Nephron (organoid): ENCODE results near the gene SLC1A2.

Experiments used
- H3K27ac Mint-ChIP-seq, 3 experiments: 2 replicates each; pipeline ENCODE4 v1.8.0; 2020; ENCODE audit warnings: mixed read lengths in 3 of 3, mild to moderate bottlenecking in 2 of 3, moderate library complexity in 1 of 3
- H3K27me3 Mint-ChIP-seq: 2 replicates; pipeline ENCODE4 v1.8.0; 2021; ENCODE audit warnings: low read depth, mild to moderate bottlenecking, moderate library complexity, mixed read lengths
- H3K36me3 Mint-ChIP-seq: 2 replicates; pipeline ENCODE4 v1.8.0; 2020; ENCODE audit warnings: low read depth, mixed read lengths
- H3K4me1 Mint-ChIP-seq: 2 replicates; pipeline ENCODE4 v1.8.0; 2020; ENCODE audit warnings: mixed read lengths
- H3K4me3 Mint-ChIP-seq, 3 experiments: 2 replicates each; pipeline ENCODE4 v1.8.0; 2020; ENCODE audit warnings: mild to moderate bottlenecking in 3 of 3, mixed read lengths in 3 of 3, moderate library complexity in 2 of 3
- H3K9me3 Mint-ChIP-seq: 2 replicates; pipeline ENCODE4 v1.8.0; 2020; ENCODE audit warnings: mixed read lengths
- TF ChIP-seq, protein P1 (sequence below), 3 experiments: fragments of 200-600 bp; sonication (generic); IDR thresholded peaks; one replicate each; pipeline ENCODE4 v1.5.0; 2021; ENCODE audit warnings: antibody characterized with exemption in 3 of 3; ENCODE audit not compliant: unreplicated experiment in 3 of 3

The SLC1A2 gene

DNA sequence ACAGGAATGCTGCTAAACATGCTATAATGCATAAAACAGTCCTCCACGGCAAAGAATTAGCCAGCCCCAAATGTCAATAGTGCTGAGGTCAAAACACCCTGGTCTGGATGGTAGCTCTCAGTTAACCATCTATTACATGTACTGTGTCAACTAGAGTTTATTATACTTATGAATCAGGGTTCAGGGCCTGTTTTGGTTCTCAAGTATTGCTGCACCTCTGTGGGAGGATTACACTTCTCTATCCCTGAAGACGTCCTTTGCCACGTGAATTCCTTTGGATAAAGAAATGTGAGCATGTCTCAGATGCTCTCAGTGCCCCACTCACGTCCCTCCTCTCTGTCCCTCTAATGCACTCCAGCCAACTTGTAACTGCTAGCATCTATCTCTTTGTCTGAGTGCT lies 53.4 kb downstream of the SLC1A2 start:
- H3K36me3 Mint-ChIP-seq, result no peaks in the 10 kb centered on the region
- H3K27me3 Mint-ChIP-seq, result peaks cover 7% of the 10 kb centered on the region
- H3K9me3 Mint-ChIP-seq, result no peaks in the 10 kb centered on the region
- H3K4me1 Mint-ChIP-seq, result peaks cover 7% of the 10 kb centered on the region
- no peak overlapping the region for H3K4me3 Mint-ChIP-seq
- H3K27ac Mint-ChIP-seq, result no peak overlapping the region
- TF ChIP-seq, protein P1, sequence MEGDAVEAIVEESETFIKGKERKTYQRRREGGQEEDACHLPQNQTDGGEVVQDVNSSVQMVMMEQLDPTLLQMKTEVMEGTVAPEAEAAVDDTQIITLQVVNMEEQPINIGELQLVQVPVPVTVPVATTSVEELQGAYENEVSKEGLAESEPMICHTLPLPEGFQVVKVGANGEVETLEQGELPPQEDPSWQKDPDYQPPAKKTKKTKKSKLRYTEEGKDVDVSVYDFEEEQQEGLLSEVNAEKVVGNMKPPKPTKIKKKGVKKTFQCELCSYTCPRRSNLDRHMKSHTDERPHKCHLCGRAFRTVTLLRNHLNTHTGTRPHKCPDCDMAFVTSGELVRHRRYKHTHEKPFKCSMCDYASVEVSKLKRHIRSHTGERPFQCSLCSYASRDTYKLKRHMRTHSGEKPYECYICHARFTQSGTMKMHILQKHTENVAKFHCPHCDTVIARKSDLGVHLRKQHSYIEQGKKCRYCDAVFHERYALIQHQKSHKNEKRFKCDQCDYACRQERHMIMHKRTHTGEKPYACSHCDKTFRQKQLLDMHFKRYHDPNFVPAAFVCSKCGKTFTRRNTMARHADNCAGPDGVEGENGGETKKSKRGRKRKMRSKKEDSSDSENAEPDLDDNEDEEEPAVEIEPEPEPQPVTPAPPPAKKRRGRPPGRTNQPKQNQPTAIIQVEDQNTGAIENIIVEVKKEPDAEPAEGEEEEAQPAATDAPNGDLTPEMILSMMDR (IDR thresholded peaks at IDR 0.05; ENCODE audit: unreplicated experiment in 3 of 3), result no peak

- no peaks in the 10 kb centered on the region for H3K36me3 Mint-ChIP-seq
- peaks cover 7% of the 10 kb centered on the region for H3K4me1 Mint-ChIP-seq
- no peak overlapping the region for H3K4me3 Mint-ChIP-seq
- no peaks in the 10 kb centered on the region for H3K9me3 Mint-ChIP-seq
- peaks cover 3% of the 10 kb centered on the region for H3K27me3 Mint-ChIP-seq
- TF ChIP-seq, protein P1 (IDR thresholded peaks at IDR 0.05; ENCODE audit: unreplicated experiment in 3 of 3), result no peak
- H3K27ac Mint-ChIP-seq, result no peak overlapping the region
These were observed 54.0 kb downstream of the SLC1A2 start for GRCh38 chr11:35365395-35365794.

DNA sequence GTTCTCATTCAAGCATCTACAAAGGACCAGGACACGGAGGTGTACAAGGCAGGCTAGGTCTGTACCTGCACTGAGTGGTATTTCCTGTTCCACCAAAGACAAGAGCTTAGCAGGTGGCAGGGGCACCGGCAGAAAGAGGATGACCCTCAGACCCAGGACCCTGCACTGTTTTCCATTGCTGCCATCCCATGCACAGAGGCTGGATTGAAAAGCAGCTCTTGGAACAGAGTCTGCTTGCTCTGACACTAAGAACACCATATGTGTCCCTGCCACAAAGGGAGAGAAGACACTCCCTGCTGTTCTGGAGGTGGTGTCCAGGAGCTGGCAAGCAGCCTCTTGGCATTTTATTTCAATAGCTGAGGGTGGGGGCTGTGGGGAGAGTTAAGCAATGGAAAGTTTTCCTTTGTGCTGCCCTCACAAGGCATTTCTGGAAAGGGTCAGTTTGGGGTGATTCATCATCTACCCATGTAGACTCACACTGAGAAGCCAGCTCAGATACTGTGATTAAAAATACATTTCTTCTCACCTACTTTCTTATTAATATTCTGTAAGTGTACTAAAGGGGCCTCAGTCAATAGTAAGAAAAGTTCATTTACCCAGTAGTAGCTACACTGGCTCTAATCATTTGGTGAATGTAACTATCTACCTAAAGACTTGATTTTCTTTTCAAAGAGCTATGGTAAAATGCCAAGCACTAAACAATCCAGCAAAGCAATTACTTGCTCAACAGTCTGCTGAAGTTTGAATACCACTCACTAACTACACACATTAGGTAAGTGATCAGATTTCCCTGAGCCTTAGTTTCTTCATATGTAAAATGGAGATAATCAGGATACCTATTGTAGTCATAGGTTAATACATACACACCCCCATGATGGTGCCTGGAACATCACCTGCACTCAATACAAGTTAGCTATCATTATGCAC lies 55.2 kb downstream of the SLC1A2 start:
- no peak overlapping the region for H3K4me3 Mint-ChIP-seq
- no peak overlapping the region for H3K27ac Mint-ChIP-seq
- H3K4me1 Mint-ChIP-seq, result peaks cover 7% of the 10 kb centered on the region
- H3K36me3 Mint-ChIP-seq, result no peaks in the 10 kb centered on the region
- no peaks in the 10 kb centered on the region for H3K9me3 Mint-ChIP-seq
- TF ChIP-seq, protein P1 (IDR thresholded peaks at IDR 0.05; ENCODE audit: unreplicated experiment in 3 of 3), result no peak
- peaks cover 4% of the 10 kb centered on the region for H3K27me3 Mint-ChIP-seq

DNA sequence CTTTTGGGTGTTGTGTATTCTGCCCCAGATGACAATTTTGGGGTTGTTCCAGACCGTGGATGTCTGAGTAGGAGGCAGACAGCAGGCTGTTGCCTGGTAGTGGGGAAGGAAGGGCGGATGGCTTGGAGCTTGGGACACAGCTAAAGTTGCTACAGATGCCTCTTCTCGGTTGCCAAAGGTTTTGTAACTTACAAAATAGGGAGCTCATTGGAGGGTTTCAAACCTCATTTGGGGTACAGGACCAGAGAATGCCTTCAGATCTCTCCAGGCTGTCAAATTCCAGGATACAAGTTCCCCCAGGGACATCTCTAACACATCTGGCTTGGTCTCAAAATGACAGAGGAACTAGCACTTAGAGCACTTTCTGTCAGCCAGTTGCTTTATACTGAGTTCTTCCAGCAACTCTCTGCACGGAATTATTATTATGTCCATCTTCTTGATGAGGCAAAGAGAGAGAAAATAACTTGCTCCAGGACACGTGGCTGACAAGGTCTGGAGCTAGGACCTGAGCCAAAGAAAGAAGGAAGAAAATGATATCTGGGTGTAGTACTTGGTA lies 56.0 kb downstream of the SLC1A2 start:
- peaks cover 7% of the 10 kb centered on the region for H3K4me1 Mint-ChIP-seq
- H3K27ac Mint-ChIP-seq, result no peak overlapping the region
- H3K27me3 Mint-ChIP-seq, result peaks cover 4% of the 10 kb centered on the region
- no peak overlapping the region for H3K4me3 Mint-ChIP-seq
- H3K9me3 Mint-ChIP-seq, result no peaks in the 10 kb centered on the region
- no peaks in the 10 kb centered on the region for H3K36me3 Mint-ChIP-seq
- TF ChIP-seq, protein P1 (IDR thresholded peaks at IDR 0.05; ENCODE audit: unreplicated experiment in 3 of 3), result no peak

GRCh38 chr11:35362521-35362980 lies 56.8 kb downstream of the SLC1A2 start:
- no peak overlapping the region for H3K27ac Mint-ChIP-seq
- TF ChIP-seq, protein P1 (IDR thresholded peaks at IDR 0.05; ENCODE audit: unreplicated experiment in 3 of 3), result no peak
- H3K36me3 Mint-ChIP-seq, result no peaks in the 10 kb centered on the region
- peaks cover 7% of the 10 kb centered on the region for H3K4me1 Mint-ChIP-seq
- no peak overlapping the region for H3K4me3 Mint-ChIP-seq
- H3K9me3 Mint-ChIP-seq, result no peaks in the 10 kb centered on the region
- peaks cover 4% of the 10 kb centered on the region for H3K27me3 Mint-ChIP-seq
